ENCODE data around the gene C5. TPM values are rescaled to one million over a fixed set of nuclear protein-coding genes. Genes with fewer than 3 reads are reported as not detected.

C5 gene
- polyA plus RNA-seq, 1 of the 3 experiments (the other 2 are of a cell fraction), result 1.8 TPM

DNA sequence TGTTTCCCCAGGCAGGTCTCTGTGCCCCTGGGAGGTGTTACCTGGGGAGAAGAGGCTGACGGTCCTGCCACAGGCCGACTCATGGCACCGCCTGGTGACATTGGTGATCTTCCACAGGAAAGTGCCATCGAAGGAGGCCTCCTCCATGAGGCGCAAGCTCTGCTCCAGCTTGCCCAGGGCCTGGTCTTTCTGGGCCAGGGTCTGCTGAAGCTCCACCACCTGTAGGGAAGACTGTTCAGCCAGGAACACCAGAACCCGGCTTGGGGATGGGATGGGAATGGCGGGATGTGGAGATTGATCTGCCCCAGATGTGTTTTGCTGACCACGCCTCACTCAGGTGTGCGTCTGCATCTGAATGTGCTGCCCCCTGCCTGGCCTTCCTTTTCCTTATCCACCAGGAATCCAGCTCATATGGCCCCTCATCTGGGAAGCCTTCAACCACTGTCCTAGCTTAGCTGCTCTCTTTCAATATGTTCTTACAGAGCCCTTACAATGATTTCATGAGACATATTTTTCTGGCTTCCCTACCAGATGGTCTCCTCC, 138.7 kb downstream of the C5 start:
- Histone ChIP-seq H3K27ac (ENCODE audit: low read depth in 2 of 2, low read length in 1 of 2) (no peak overlapping the region), H3K4me2 (no peak overlapping the region), H4K20me1 (ENCODE audit: insufficient read depth) (no peaks in the 10 kb centered on the region), H3K79me2 (ENCODE audit: insufficient read depth) (no peaks in the 10 kb centered on the region), H3K4me1 (ENCODE audit: control insufficient read depth in 1 of 2, insufficient read depth in 2 of 2, low read depth in 1 of 2, low read length in 1 of 2) (peaks cover 17 to 21% of the 10 kb centered on the region in 2 experiments; a peak in 3 of 4 replicates), H3K9me3 (no peaks in the 10 kb centered on the region), H3K4me3 (ENCODE audit: low read depth in 2 of 2, low read length in 1 of 2) (no peak overlapping the region), H2AFZ (ENCODE audit: low read depth) (no peak overlapping the region), H3K36me3 (replicated peaks in 1 of 2; ENCODE audit: control insufficient read depth in 1 of 2, insufficient read depth in 2 of 2, low read length in 1 of 2) (no peaks in the 10 kb centered on the region), H3F3A (replicated peaks; ENCODE audit: insufficient read depth) (peaks cover 14% of the 10 kb centered on the region), H3K9me2 (no peaks in the 10 kb centered on the region), H3K27me3 (ENCODE audit: insufficient read depth) (no peaks in the 10 kb centered on the region), H3K9ac (no peak overlapping the region)
- no peak for TF ChIP-seq GABPA (IDR thresholded peaks at IDR 0.05; ENCODE audit: low read depth)
- TF ChIP-seq ELF1 (IDR thresholded peaks at IDR 0.05), result no peak
- ChIA-PET CTCF (interaction anchor here (0.7 to 0.9 kb wide), 2 partner anchors 9 to 143 kb away, joined by 3 to 4 read pairs; no protein-coding TSS in a partner anchor), POLR2A (no interaction called here)
- WGBS (ENCODE audit: low lambda C conversion rate), result 90% methylated on average over 5 of the region's 9 CpGs
- no peak for DNase-seq

DNA sequence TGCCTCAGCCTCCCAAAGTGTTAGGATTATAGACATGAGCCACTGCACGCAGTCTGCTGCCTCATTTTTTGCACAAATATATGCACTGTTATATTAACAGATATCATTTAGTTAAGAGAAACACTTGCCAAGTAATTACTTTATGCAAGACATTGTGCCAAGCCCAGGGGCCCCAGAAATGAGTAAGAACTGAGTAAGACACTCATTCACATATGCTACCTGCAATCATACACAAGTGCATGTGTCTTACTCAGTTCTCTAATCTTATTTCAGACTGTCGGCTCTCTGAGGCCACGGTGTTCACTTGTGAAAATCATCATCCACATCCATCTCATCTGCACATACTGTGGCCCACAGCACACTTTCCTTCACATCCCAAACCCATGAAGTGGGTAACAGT, 139.4 kb downstream of the C5 start:
- POLR2A ChIA-PET, result no interaction called here
- Histone ChIP-seq H3K9me3 (no peaks in the 10 kb centered on the region), H3K27me3 (ENCODE audit: insufficient read depth) (no peaks in the 10 kb centered on the region), H3K4me2 (no peak overlapping the region), H3F3A (replicated peaks; ENCODE audit: insufficient read depth) (peaks cover 12% of the 10 kb centered on the region), H4K20me1 (ENCODE audit: insufficient read depth) (no peaks in the 10 kb centered on the region), H2AFZ (ENCODE audit: low read depth) (no peak overlapping the region), H3K4me3 (ENCODE audit: low read depth in 2 of 2, low read length in 1 of 2) (no peak overlapping the region), H3K36me3 (replicated peaks in 1 of 2; ENCODE audit: control insufficient read depth in 1 of 2, insufficient read depth in 2 of 2, low read length in 1 of 2) (no peaks in the 10 kb centered on the region), H3K27ac (ENCODE audit: low read depth in 2 of 2, low read length in 1 of 2) (no peak overlapping the region), H3K4me1 (ENCODE audit: control insufficient read depth in 1 of 2, insufficient read depth in 2 of 2, low read depth in 1 of 2, low read length in 1 of 2) (peaks cover 13 to 15% of the 10 kb centered on the region in 2 experiments; a peak in 2 of 4 replicates), H3K9ac (no peak overlapping the region), H3K9me2 (no peaks in the 10 kb centered on the region), H3K79me2 (ENCODE audit: insufficient read depth) (no peaks in the 10 kb centered on the region)
- no peak for DNase-seq
- TF ChIP-seq FOXJ3 (CRISPR knock-in tag; IDR thresholded peaks at IDR 0.05) (no peak), TAF1 (IDR thresholded peaks at IDR 0.05; ENCODE audit: borderline replicate concordance, low read depth, low read length) (no peak), RXRA (IDR thresholded peaks at IDR 0.05; ENCODE audit: borderline replicate concordance, low read depth) (no peak), POLR2AphosphoS5 (IDR thresholded peaks at IDR 0.05; ENCODE audit: low read depth, low read length) (no peak), EP300 (IDR thresholded peaks at IDR 0.05; ENCODE audit: borderline replicate concordance in 1 of 2, low read depth in 1 of 2, low read length in 1 of 2) (no peak), RCOR1 (IDR thresholded peaks at IDR 0.05; ENCODE audit: low read length) (no peak), GABPA (IDR thresholded peaks at IDR 0.05; ENCODE audit: low read depth) (no peak), ELF1 (IDR thresholded peaks at IDR 0.05) (no peak)
- TF ChIP-seq, protein P1, sequence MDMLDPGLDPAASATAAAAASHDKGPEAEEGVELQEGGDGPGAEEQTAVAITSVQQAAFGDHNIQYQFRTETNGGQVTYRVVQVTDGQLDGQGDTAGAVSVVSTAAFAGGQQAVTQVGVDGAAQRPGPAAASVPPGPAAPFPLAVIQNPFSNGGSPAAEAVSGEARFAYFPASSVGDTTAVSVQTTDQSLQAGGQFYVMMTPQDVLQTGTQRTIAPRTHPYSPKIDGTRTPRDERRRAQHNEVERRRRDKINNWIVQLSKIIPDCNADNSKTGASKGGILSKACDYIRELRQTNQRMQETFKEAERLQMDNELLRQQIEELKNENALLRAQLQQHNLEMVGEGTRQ (IDR thresholded peaks at IDR 0.05; ENCODE audit: borderline replicate concordance, low read depth, low read length), result no peak
- TF ChIP-seq, protein P2, sequence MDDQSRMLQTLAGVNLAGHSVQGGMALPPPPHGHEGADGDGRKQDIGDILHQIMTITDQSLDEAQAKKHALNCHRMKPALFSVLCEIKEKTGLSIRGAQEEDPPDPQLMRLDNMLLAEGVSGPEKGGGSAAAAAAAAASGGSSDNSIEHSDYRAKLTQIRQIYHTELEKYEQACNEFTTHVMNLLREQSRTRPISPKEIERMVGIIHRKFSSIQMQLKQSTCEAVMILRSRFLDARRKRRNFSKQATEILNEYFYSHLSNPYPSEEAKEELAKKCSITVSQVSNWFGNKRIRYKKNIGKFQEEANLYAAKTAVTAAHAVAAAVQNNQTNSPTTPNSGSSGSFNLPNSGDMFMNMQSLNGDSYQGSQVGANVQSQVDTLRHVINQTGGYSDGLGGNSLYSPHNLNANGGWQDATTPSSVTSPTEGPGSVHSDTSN (IDR thresholded peaks at IDR 0.05), result no peak
- TF ChIP-seq, protein P3, sequence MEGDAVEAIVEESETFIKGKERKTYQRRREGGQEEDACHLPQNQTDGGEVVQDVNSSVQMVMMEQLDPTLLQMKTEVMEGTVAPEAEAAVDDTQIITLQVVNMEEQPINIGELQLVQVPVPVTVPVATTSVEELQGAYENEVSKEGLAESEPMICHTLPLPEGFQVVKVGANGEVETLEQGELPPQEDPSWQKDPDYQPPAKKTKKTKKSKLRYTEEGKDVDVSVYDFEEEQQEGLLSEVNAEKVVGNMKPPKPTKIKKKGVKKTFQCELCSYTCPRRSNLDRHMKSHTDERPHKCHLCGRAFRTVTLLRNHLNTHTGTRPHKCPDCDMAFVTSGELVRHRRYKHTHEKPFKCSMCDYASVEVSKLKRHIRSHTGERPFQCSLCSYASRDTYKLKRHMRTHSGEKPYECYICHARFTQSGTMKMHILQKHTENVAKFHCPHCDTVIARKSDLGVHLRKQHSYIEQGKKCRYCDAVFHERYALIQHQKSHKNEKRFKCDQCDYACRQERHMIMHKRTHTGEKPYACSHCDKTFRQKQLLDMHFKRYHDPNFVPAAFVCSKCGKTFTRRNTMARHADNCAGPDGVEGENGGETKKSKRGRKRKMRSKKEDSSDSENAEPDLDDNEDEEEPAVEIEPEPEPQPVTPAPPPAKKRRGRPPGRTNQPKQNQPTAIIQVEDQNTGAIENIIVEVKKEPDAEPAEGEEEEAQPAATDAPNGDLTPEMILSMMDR (IDR thresholded peaks at IDR 0.05), result no peak
- TF ChIP-seq, protein P4, sequence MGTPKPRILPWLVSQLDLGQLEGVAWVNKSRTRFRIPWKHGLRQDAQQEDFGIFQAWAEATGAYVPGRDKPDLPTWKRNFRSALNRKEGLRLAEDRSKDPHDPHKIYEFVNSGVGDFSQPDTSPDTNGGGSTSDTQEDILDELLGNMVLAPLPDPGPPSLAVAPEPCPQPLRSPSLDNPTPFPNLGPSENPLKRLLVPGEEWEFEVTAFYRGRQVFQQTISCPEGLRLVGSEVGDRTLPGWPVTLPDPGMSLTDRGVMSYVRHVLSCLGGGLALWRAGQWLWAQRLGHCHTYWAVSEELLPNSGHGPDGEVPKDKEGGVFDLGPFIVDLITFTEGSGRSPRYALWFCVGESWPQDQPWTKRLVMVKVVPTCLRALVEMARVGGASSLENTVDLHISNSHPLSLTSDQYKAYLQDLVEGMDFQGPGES (IDR thresholded peaks at IDR 0.05; ENCODE audit: low read depth, low read length), result no peak
- CTCF ChIA-PET, result interaction anchor here (0.9 kb wide), 1 partner anchor 25 kb away, joined by 3 read pairs; no protein-coding TSS in a partner anchor
- WGBS (ENCODE audit: low lambda C conversion rate), result 87% methylated on average over 3 of the region's 3 CpGs

Measured in SK-N-SH (cell line).